Neural crest cell (in vitro differentiated cells): ENCODE data around the gene SIRT4. TPM values are rescaled to one million over a fixed set of nuclear protein-coding genes. Genes with fewer than 3 reads are reported as not detected.
A peak's percentile ranks its signal among the peaks of the same experiment; 100 is the strongest.
"Not testable (repeated sequence)": the region's sequence is repeated elsewhere in the genome, so short reads cannot be mapped to it uniquely, and the experiment has no call there.

Experiments used
- DNase-seq: peaks from one replicate; pipeline ENCODE4 v3.0.0; 2021; ENCODE audit warnings: low read depth, mixed read lengths, low spot score
- H3K27ac Mint-ChIP-seq: one replicate; pipeline ENCODE4 v1.8.0; 2021; ENCODE audit warnings: mild to moderate bottlenecking, mixed read lengths; ENCODE audit not compliant: unreplicated experiment
- H3K27me3 Mint-ChIP-seq: 2 replicates; pipeline ENCODE4 v1.8.0; 2021; ENCODE audit warnings: low read depth, mild to moderate bottlenecking, mixed read lengths
- H3K36me3 Mint-ChIP-seq: 2 replicates; pipeline ENCODE4 v1.8.0; 2021; ENCODE audit warnings: low read depth, mild to moderate bottlenecking, mixed read lengths
- H3K4me1 Mint-ChIP-seq: 2 replicates; pipeline ENCODE4 v1.8.0; 2021; ENCODE audit warnings: mixed read lengths
- H3K4me3 Mint-ChIP-seq: one replicate; pipeline ENCODE4 v1.8.0; 2021; ENCODE audit warnings: mild to moderate bottlenecking, mixed read lengths
- H3K9me3 Mint-ChIP-seq: 2 replicates; pipeline ENCODE4 v1.8.0; 2021; ENCODE audit warnings: mixed read lengths
- total RNA-seq: library from RNA; stranded (reverse); gene quantifications from 2 replicates; pipeline ENCODE4 v1.2.1, GENCODE V29; 2021
- TF ChIP-seq, protein P1 (sequence below): fragments of 200-600 bp; sonication (generic); conservative IDR thresholded peaks from 2 replicates; pipeline ENCODE4 v1.5.0; 2021; ENCODE audit warnings: antibody characterized with exemption, mild to moderate bottlenecking

SIRT4 gene
- total RNA-seq, 1 donor from 2014 or later = 1.7 TPM

DNA sequence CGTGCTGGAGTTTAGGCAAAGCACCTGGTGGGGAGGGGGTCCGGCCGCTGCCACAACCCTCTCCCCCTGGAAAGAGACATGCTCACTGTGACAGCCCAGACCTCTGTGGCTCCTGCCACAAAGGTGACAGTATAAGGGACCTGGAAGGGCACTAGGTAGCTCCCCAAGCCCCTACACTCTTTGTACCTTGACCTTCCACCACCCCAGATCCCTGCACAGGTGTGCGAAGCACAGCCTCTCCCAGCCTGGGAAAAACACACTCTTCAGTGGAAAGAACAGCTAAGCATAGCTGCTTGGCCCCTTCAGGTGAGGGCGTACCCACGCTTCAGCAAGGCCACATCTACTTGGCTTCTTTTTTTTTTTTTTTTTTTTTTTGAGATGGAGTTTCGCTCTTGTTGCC, 30.4 kb downstream of the SIRT4 start:
- DNase-seq = no peak
- Mint-ChIP-seq H3K27ac (no peak overlapping the region), H3K36me3 (peaks cover 10% of the 10 kb centered on the region), H3K9me3 (peaks cover 11% of the 10 kb centered on the region), H3K4me1 (no peaks in the 10 kb centered on the region), H3K4me3 (no peak overlapping the region), H3K27me3 (peaks cover 4% of the 10 kb centered on the region)
- TF ChIP-seq, protein P1, sequence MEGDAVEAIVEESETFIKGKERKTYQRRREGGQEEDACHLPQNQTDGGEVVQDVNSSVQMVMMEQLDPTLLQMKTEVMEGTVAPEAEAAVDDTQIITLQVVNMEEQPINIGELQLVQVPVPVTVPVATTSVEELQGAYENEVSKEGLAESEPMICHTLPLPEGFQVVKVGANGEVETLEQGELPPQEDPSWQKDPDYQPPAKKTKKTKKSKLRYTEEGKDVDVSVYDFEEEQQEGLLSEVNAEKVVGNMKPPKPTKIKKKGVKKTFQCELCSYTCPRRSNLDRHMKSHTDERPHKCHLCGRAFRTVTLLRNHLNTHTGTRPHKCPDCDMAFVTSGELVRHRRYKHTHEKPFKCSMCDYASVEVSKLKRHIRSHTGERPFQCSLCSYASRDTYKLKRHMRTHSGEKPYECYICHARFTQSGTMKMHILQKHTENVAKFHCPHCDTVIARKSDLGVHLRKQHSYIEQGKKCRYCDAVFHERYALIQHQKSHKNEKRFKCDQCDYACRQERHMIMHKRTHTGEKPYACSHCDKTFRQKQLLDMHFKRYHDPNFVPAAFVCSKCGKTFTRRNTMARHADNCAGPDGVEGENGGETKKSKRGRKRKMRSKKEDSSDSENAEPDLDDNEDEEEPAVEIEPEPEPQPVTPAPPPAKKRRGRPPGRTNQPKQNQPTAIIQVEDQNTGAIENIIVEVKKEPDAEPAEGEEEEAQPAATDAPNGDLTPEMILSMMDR = no peak

DNA sequence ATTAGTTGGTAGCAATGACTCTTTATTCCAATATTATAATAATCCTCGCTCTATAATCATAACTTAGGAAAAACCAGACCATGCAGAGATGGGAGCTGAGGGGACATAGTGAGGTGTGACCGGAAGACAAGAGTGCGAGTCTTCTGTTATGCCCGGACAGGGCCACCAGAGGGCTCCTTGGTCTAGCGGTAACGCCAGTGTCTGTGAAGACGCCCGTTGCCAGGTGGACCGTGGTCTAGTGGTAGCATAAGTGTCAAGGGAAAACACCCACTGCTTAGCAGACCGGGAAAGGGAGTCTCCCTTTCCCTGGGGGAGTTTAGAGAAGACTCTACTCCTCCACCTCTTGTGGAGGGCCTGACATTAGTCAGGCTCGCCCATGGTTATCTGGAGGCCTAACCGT, 33.3 kb downstream of the SIRT4 start:
- TF ChIP-seq, protein P1 = peak; percentile 75
- not testable (repeated sequence) for H3K27ac Mint-ChIP-seq, H3K4me1 Mint-ChIP-seq, H3K4me3 Mint-ChIP-seq, H3K27me3 Mint-ChIP-seq
- Mint-ChIP-seq H3K36me3 (peaks cover 20% of the 10 kb centered on the region), H3K9me3 (peaks cover 22% of the 10 kb centered on the region)
- DNase-seq = peak; percentile 61

DNA sequence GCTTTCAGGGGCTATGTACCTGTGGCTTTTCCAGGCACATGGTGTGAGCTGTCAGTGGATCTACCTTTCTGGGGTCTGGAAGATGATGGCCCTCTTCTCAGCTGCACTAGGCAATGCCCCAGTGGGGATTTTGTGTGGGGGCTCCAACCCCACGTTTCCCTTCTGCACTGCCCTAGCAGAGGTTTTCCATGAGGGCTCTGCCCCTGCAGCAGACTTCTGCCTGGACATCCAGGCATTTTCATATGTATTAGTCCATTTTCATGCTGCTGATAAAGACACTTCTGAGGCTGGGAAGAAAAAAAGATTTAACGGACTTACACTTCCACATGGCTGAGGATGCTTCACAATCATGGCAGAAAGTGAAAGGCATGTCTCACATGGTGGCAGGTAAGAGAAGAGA, 34.3 kb downstream of the SIRT4 start:
- not testable (repeated sequence) for H3K27me3 Mint-ChIP-seq, H3K27ac Mint-ChIP-seq, H3K4me3 Mint-ChIP-seq, DNase-seq, H3K4me1 Mint-ChIP-seq
- H3K9me3 Mint-ChIP-seq = peaks cover 22% of the 10 kb centered on the region
- peaks cover 20% of the 10 kb centered on the region for H3K36me3 Mint-ChIP-seq

DNA sequence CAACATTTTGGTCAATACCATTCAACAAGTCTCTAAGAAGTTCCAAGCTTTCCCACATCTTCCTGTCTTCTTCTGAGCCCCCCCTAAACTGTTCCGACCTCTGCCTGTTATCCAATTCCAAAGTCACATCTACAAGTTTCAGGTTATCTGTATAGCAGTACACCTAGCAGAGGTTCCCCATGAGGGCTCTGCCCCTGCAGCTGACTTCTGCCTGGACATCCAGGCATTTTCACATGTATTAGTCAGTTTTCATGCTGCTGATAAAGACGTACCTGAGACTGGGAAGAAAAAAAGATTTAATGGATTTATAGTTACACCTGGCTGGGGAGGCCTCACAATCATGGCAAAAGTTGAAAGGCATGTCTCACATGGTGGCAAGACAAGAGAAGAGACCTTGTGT, 35.6 kb downstream of the SIRT4 start:
- TF ChIP-seq, protein P1 = no peak
- H3K27me3 Mint-ChIP-seq = peaks cover 4% of the 10 kb centered on the region
- no peak for DNase-seq
- H3K36me3 Mint-ChIP-seq = peaks cover 20% of the 10 kb centered on the region
- no peak overlapping the region for H3K4me3 Mint-ChIP-seq
- peaks cover 7% of the 10 kb centered on the region for H3K4me1 Mint-ChIP-seq
- H3K27ac Mint-ChIP-seq = no peak overlapping the region
- peaks cover 22% of the 10 kb centered on the region for H3K9me3 Mint-ChIP-seq

DNA sequence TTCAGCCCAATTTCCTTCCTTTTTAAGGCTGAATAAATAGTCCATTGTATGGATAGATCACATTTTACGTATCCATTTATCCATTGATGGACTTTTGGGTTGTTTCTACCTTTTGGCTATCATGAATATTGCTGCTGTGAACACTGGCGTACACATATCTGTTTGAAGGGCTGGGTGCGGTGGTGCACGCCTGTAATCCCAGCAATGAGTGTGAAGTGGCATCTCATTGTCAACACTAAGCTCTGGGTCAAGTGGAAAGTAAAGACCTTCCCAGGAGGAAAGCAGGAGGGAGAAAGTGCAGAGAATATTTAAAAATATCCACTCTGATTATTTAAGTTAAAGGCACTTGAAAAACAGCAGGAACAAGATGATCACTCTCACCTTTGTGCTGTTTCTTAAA, 37.1 kb downstream of the SIRT4 start:
- peaks cover 4% of the 10 kb centered on the region for H3K27me3 Mint-ChIP-seq
- H3K27ac Mint-ChIP-seq = no peak overlapping the region
- TF ChIP-seq, protein P1 = no peak
- H3K4me3 Mint-ChIP-seq = no peak overlapping the region
- peaks cover 26% of the 10 kb centered on the region for H3K36me3 Mint-ChIP-seq
- peaks cover 14% of the 10 kb centered on the region for H3K4me1 Mint-ChIP-seq
- H3K9me3 Mint-ChIP-seq = peaks cover 22% of the 10 kb centered on the region
- DNase-seq = no peak

DNA sequence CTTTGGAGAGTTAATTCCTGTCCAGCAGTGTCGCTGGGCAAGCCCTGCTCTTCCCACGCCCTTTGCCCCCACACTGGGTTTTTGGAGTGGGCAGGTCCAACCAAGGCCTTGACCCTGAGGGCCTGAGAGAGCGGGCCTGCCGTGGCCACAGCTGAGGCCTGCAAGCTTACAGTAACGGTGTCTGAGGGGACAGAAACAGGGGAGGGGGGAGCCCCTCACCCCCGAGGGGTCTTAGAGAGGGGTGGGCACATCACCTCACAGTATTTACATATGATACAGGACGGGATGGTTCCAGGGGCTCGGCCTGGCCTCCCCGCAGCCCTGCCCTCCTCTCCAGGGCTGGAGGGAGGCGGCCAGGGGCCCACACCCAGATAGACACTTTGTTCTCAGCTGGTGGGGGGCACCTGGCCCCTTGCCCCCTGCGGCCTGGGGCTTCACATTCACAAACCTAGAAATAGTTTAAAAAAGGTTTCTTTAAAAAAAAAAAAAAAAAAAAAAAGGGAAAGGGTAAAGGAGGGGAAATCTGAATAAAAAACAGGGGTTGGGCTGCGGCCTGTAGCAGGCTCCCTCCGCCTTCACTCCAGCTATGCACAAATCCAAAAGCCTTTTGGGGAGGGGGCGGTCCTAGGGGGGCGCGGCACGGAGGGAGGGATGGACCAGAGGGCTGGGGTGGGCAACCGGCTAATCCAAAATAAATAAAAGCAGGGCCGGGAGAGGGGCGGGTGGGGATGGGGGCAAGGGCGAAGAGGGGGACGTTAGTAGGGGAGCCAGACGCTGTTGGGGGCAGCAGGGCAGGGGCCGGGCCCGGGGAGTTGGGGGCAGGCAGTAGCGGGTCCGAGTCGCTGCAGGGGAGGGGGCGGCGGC, 40.3 kb downstream of the SIRT4 start:
- Mint-ChIP-seq H3K9me3 (peaks cover 12% of the 10 kb centered on the region), H3K27ac (no peak overlapping the region), H3K4me1 (peaks cover 14% of the 10 kb centered on the region), H3K36me3 (peaks cover 20% of the 10 kb centered on the region), H3K27me3 (peaks cover 2% of the 10 kb centered on the region), H3K4me3 (no peak overlapping the region)
- TF ChIP-seq, protein P1 = no peak
- DNase-seq = no peak
